ENCODE measurements around the gene FERMT3. TPM values are rescaled to one million over a fixed set of nuclear protein-coding genes. Genes with fewer than 3 reads are reported as not detected.

The FERMT3 gene
- total and polyA plus RNA-seq, 2 of the 8 experiments (the other 6 are each of a cell fraction or from before 2014, with no cell fraction given) = 1.4 to 3.7 TPM

DNA sequence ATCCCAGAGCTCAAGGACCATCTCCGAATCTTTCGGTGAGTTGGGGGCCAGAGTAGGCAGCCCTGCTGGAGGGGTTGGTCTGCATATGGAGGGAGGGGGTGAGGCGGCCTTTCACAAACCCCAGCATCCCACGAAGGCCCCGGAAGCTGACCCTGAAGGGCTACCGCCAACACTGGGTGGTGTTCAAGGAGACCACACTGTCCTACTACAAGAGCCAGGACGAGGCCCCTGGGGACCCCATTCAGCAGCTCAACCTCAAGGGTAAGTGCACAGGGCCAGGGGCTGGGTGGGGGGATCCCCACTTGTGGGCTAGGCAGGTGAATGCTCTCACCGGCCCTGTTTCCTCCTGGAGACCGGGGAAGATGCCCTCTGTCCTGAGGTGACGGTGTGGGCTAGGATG is 13.2 kb downstream of the FERMT3 start (continued):
- no peak for TF ChIP-seq YY1 (IDR thresholded peaks at IDR 0.05; ENCODE audit: low read depth, low read length)

Measured in H1 (cell line).